Hepatocyte (in vitro differentiated cells): ENCODE data around the gene STYXL2. TPM values are rescaled to one million over a fixed set of nuclear protein-coding genes. Genes with fewer than 3 reads are reported as not detected.

Experiments used
- DNase-seq: peaks from one replicate; pipeline ENCODE4 v3.0.0-alpha.2; 2016; ENCODE audit warnings: low spot score
- H2AFZ ChIP-seq: fragments of 200-600 bp; sonication (generic); 2 replicates; pipeline ENCODE4 v1.6.0; 2016; ENCODE audit warnings: antibody characterized with exemption, mild to moderate bottlenecking
- H3K27ac ChIP-seq: fragments of 200-600 bp; sonication (generic); 2 replicates; pipeline ENCODE4 v1.5.1; 2016; ENCODE audit warnings: mild to moderate bottlenecking
- H3K27me3 ChIP-seq: fragments of 200-600 bp; sonication (generic); 2 replicates; pipeline ENCODE4 v1.6.1; 2016
- H3K36me3 ChIP-seq: fragments of 200-600 bp; sonication (generic); replicated peaks from 2 replicates; pipeline ENCODE4 v1.5.1; 2016; ENCODE audit warnings: low read depth; ENCODE audit not compliant: insufficient read depth
- H3K4me1 ChIP-seq: fragments of 200-600 bp; sonication (generic); 2 replicates; pipeline ENCODE4 v1.5.1; 2016; ENCODE audit warnings: mild to moderate bottlenecking, moderate library complexity; ENCODE audit not compliant: insufficient read depth
- H3K4me2 ChIP-seq: fragments of 200-600 bp; sonication (generic); 2 replicates; pipeline ENCODE4 v1.6.0; 2016
- H3K4me3 ChIP-seq: fragments of 200-600 bp; sonication (generic); 2 replicates; pipeline ENCODE4 v1.5.1; 2016; ENCODE audit warnings: mild to moderate bottlenecking
- H3K79me2 ChIP-seq: fragments of 200-600 bp; sonication (generic); 2 replicates; pipeline ENCODE4 v1.6.0; 2017; ENCODE audit warnings: mild to moderate bottlenecking
- H3K9me2 ChIP-seq: fragments of 200-600 bp; sonication (generic); replicated peaks from 2 replicates; pipeline ENCODE4 v1.6.0; 2017; ENCODE audit warnings: mild to moderate bottlenecking; ENCODE audit not compliant: insufficient read depth
- H3K9me3 ChIP-seq: fragments of 200-600 bp; sonication (generic); 2 replicates; pipeline ENCODE4 v1.5.1; 2016; ENCODE audit warnings: low read depth, mild to moderate bottlenecking
- H4K20me1 ChIP-seq: fragments of 200-600 bp; sonication (generic); 2 replicates; pipeline ENCODE4 v1.6.0; 2016; ENCODE audit warnings: mild to moderate bottlenecking; ENCODE audit not compliant: insufficient read depth, poor library complexity, severe bottlenecking
- CTCF ChIP-seq: fragments of 200-600 bp; sonication (generic); IDR thresholded peaks from 2 replicates; pipeline ENCODE4 v1.5.1; 2016; ENCODE audit warnings: antibody characterized with exemption, mild to moderate bottlenecking; ENCODE audit not compliant: poor library complexity
- EZH2 ChIP-seq: fragments of 200-600 bp; sonication (generic); IDR thresholded peaks from 2 replicates; pipeline ENCODE4 v1.6.1; 2016; ENCODE audit warnings: antibody characterized with exemption, mild to moderate bottlenecking, borderline replicate concordance
- EZH2phosphoT487 ChIP-seq: fragments of 200-600 bp; sonication (generic); IDR thresholded peaks from one replicate; pipeline ENCODE4 v1.6.1; 2018; ENCODE audit warnings: antibody characterized with exemption, mild to moderate bottlenecking, low read depth, moderate library complexity; ENCODE audit not compliant: unreplicated experiment, severe bottlenecking
- WGBS: methylation state at CpG from one replicate; pipeline ENCODE4 v1.1.6; 2016; ENCODE audit warnings: low lambda C conversion rate; ENCODE audit errors: missing lambda C conversion rate; 5-methylcytosine and 5-hydroxymethylcytosine counted together
- polyA plus RNA-seq: library from polyadenylated mRNA; unstranded; fragments of >200 nt; fragmentation: Nextera tagmentation; extraction: Ambion mirVana; gene quantifications from 2 replicates; pipeline ENCODE4 v1.2.1, GENCODE V29; 2016
- total RNA-seq: library from RNA; depleted of rRNA; stranded (reverse); fragments of >200 nt; gene quantifications from 2 replicates; pipeline ENCODE4 v1.2.3, GENCODE V29; 2014

Gene STYXL2
- total and polyA plus RNA-seq, 2 experiments from 2014 or later: 0.07 to 0.40 TPM

DNA sequence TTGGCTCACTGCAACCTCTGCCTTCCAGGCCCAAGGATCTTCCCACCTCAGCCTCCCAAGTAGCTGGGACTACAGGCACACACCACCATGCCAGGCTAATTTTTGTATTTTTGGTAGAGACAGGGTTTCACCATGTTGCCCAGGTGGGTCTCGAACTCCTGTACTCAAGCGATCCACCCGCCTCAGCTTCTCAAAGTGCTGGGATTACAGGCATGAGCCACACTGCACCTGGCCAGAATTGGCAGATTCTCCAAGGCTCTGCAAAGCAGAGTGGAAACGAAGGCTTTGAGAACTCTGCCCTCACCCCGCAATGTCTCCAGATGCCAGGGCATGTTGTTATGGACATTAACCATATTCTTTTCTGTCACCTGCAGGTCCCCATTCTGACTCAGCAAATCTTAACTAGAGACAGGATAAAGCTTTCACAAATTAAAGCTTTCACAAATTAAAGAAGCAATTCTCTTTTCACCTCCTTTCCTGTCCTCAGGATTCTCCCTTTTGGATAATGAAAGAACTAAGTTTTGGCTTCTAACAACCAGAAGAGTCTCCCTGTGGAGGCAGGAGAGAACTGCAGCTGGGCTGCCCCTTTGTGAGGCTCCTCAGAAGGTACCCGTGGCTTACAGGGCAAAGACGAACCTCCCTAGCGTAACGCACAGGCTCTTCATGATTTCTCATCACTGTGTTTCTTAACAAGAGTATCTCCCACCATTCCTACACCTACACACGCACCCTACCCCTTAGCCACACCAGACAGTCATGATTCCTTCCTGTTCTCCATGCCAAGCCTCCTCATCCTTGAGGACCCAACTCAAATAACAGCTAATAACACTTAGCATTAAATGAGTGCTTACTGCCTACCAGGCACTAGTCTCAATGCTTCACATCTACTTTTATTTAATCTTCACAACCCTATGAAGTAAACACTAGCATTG, 33.5 kb upstream of the STYXL2 start:
- no peak for DNase-seq
- no peaks in the 10 kb centered on the region for H3K27me3 ChIP-seq
- no peaks in the 10 kb centered on the region for H4K20me1 ChIP-seq
- 78% methylated on average over 10 of the region's 10 CpGs for WGBS
- TF ChIP-seq CTCF (no peak), EZH2 (no peak), EZH2phosphoT487 (no peak)
- H3K4me2 ChIP-seq: no peak overlapping the region
- no peak overlapping the region for H3K27ac ChIP-seq
- H3K9me3 ChIP-seq: no peaks in the 10 kb centered on the region
- no peaks in the 10 kb centered on the region for H3K4me1 ChIP-seq
- no peaks in the 10 kb centered on the region for H3K79me2 ChIP-seq
- H3K4me3 ChIP-seq: no peak overlapping the region
- no peak overlapping the region for H2AFZ ChIP-seq
- no peaks in the 10 kb centered on the region for H3K36me3 ChIP-seq
- no peaks in the 10 kb centered on the region for H3K9me2 ChIP-seq

DNA sequence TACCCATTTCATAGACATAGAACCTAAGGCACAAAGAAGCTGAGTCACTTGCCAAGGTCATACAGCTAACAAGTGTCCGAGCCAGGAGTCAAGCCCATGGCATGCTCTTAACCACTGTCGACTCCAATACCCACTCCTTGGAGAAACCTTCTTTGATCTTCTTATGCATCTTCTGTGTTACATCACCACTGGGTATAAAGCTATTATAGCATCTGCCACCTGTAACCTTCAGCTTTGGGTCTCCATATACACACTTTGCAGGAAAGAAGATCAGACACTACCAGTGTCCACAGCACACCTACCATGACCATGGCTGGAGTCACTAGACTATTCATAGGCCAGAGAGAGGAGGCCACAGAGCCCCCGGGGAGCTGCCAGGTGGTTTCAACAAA, 32.8 kb upstream of the STYXL2 start:
- H3K27me3 ChIP-seq: no peaks in the 10 kb centered on the region
- TF ChIP-seq EZH2 (no peak), CTCF (no peak), EZH2phosphoT487 (no peak)
- H4K20me1 ChIP-seq: no peaks in the 10 kb centered on the region
- no peak overlapping the region for H3K27ac ChIP-seq
- no peak overlapping the region for H2AFZ ChIP-seq
- no peaks in the 10 kb centered on the region for H3K4me1 ChIP-seq
- no peak overlapping the region for H3K4me3 ChIP-seq
- no peaks in the 10 kb centered on the region for H3K9me3 ChIP-seq
- no peaks in the 10 kb centered on the region for H3K9me2 ChIP-seq
- H3K79me2 ChIP-seq: no peaks in the 10 kb centered on the region
- H3K4me2 ChIP-seq: no peak overlapping the region
- WGBS: 91% methylated on average over 3 of the region's 3 CpGs
- no peaks in the 10 kb centered on the region for H3K36me3 ChIP-seq
- DNase-seq: no peak

DNA sequence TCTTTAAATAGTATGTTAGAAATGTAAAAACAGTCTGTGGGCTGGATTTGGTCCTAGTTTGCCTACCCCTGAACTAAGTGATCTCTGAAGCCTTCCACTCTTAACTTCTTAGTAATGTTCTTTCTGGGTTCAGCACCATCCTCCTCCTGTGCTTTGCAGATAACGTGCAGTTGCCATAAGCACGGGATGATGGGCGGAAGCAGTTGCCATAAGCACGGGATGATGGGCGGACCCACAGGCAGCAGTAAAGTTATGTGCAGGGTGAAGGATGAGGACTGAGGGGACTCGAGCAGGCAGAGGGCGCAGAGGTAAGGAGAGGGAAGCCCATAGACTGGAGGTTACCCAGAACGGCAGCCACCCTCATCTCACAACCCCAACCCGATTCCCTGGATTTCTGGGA, 29.3 kb upstream of the STYXL2 start:
- WGBS: 85% methylated on average over 9 of the region's 9 CpGs

More for the DNA sequence above, 29.3 kb upstream of the STYXL2 start:
- no peak overlapping the region for H3K4me3 ChIP-seq
- no peaks in the 10 kb centered on the region for H3K79me2 ChIP-seq
- H3K9me2 ChIP-seq: no peaks in the 10 kb centered on the region
- DNase-seq: no peak
- no peaks in the 10 kb centered on the region for H3K36me3 ChIP-seq
- H3K9me3 ChIP-seq: no peaks in the 10 kb centered on the region
- H3K4me2 ChIP-seq: no peak overlapping the region
- H2AFZ ChIP-seq: no peak overlapping the region
- H3K4me1 ChIP-seq: no peaks in the 10 kb centered on the region
- TF ChIP-seq CTCF (no peak), EZH2phosphoT487 (no peak), EZH2 (no peak)
- H4K20me1 ChIP-seq: no peaks in the 10 kb centered on the region
- H3K27me3 ChIP-seq: no peaks in the 10 kb centered on the region
- no peak overlapping the region for H3K27ac ChIP-seq
